ENCODE results near the gene BCAR1. TPM values are rescaled to one million over a fixed set of nuclear protein-coding genes. Genes with fewer than 3 reads are reported as not detected.
A peak's percentile ranks its signal among the peaks of the same experiment; 100 is the strongest.

Gene BCAR1
- total and polyA plus RNA-seq, 2 of the 13 experiments (the other 11 are each of a cell fraction or from before 2014, with no cell fraction given), result 48.1 to 51.7 TPM

DNA sequence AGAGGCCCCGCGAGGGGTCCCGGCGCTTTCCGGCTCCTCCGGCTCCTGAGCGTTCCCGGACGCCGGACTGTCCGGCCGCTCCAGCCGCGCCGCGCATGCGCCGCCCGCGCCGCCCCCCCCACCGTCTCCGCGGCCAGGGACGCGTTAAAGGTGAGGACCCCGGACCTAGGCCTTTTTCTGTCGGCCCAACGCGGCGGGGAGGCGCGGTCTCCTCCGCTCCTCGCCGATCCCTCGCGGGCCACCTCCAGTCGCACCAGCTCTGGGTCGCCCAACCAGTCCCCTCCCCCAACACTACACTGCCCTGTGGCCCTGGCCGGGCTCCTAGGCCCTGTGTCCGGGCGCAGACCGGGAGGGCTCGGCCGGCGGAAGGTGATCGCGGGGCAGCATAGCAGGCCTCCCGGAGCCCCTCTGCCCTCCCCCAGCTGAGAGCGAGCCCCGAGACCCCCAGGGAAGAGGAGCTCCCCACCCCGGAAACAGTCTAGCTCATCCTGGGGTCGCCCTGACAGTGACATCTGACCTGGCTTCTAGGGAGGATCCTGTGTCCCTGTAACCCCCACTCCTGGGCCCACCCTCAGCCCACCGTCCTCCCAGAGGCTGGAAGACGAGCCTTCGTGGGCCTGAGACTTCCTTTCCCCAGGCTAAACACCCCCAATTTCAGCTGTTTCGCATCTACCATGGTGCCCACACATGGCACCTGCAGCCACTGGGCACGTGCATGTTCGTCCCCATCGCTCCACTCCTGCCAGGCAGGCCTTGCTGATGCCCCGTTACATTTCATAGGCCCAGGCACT, 14.7 kb upstream of the BCAR1 start (continued):
- TF ChIP-seq, protein P1, sequence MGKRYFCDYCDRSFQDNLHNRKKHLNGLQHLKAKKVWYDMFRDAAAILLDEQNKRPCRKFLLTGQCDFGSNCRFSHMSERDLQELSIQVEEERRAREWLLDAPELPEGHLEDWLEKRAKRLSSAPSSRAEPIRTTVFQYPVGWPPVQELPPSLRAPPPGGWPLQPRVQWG (CRISPR knock-in tag; IDR thresholded peaks at IDR 0.05; ENCODE audit: borderline replicate concordance, low read depth), result no peak
- TF ChIP-seq, protein P2, sequence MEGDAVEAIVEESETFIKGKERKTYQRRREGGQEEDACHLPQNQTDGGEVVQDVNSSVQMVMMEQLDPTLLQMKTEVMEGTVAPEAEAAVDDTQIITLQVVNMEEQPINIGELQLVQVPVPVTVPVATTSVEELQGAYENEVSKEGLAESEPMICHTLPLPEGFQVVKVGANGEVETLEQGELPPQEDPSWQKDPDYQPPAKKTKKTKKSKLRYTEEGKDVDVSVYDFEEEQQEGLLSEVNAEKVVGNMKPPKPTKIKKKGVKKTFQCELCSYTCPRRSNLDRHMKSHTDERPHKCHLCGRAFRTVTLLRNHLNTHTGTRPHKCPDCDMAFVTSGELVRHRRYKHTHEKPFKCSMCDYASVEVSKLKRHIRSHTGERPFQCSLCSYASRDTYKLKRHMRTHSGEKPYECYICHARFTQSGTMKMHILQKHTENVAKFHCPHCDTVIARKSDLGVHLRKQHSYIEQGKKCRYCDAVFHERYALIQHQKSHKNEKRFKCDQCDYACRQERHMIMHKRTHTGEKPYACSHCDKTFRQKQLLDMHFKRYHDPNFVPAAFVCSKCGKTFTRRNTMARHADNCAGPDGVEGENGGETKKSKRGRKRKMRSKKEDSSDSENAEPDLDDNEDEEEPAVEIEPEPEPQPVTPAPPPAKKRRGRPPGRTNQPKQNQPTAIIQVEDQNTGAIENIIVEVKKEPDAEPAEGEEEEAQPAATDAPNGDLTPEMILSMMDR (CRISPR knock-in tag; IDR thresholded peaks at IDR 0.05), result peak; percentile 57
- no peak for TF ChIP-seq TCF7L2 (IDR thresholded peaks at IDR 0.05; ENCODE audit: low read depth, low read length)
- TF ChIP-seq NFIC (IDR thresholded peaks at IDR 0.05; ENCODE audit: low read length), result no peak
- no peak for TF ChIP-seq ZNF737 (CRISPR knock-in tag; IDR thresholded peaks at IDR 0.05; ENCODE audit: borderline replicate concordance)
- TF ChIP-seq, protein P3, sequence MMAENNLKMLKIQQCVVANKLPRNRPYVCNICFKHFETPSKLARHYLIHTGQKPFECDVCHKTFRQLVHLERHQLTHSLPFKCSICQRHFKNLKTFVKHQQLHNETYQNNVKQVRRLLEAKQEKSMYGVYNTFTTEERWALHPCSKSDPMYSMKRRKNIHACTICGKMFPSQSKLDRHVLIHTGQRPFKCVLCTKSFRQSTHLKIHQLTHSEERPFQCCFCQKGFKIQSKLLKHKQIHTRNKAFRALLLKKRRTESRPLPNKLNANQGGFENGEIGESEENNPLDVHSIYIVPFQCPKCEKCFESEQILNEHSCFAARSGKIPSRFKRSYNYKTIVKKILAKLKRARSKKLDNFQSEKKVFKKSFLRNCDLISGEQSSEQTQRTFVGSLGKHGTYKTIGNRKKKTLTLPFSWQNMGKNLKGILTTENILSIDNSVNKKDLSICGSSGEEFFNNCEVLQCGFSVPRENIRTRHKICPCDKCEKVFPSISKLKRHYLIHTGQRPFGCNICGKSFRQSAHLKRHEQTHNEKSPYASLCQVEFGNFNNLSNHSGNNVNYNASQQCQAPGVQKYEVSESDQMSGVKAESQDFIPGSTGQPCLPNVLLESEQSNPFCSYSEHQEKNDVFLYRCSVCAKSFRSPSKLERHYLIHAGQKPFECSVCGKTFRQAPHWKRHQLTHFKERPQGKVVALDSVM (CRISPR knock-in tag; IDR thresholded peaks at IDR 0.05), result peak; percentile 86
- TF ChIP-seq ARNT (IDR thresholded peaks at IDR 0.05), result no peak
- TF ChIP-seq ERF (CRISPR knock-in tag; IDR thresholded peaks at IDR 0.05), result peak; percentile 49; the same call in 1 of the 2 replicates
- TF ChIP-seq, protein P4, sequence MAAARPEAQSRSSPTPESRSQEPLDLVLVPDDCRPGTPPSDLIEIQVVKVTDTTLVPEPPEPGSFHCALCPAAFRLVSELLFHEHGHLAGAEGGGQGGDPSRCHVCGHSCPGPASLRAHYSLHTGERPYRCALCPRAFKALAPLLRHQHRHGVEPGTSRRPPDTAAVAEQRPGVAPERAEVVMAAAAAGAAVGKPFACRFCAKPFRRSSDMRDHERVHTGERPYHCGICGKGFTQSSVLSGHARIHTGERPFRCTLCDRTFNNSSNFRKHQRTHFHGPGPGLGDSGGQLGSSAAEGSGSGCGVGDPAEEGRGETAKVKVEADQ (CRISPR knock-in tag; IDR thresholded peaks at IDR 0.05; ENCODE audit: borderline replicate concordance), result 0 out of 2 replicates have a peak, but pooled peaks have one; percentile 49
- TF ChIP-seq ZNF672 (CRISPR knock-in tag; IDR thresholded peaks at IDR 0.05), result no peak
- TF ChIP-seq, protein P5, sequence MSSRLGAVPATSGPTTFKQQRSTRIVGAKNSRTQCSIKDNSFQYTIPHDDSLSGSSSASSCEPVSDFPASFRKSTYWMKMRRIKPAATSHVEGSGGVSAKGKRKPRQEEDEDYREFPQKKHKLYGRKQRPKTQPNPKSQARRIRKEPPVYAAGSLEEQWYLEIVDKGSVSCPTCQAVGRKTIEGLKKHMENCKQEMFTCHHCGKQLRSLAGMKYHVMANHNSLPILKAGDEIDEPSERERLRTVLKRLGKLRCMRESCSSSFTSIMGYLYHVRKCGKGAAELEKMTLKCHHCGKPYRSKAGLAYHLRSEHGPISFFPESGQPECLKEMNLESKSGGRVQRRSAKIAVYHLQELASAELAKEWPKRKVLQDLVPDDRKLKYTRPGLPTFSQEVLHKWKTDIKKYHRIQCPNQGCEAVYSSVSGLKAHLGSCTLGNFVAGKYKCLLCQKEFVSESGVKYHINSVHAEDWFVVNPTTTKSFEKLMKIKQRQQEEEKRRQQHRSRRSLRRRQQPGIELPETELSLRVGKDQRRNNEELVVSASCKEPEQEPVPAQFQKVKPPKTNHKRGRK (CRISPR knock-in tag; IDR thresholded peaks at IDR 0.05), result no peak
- TF ChIP-seq, protein P6, sequence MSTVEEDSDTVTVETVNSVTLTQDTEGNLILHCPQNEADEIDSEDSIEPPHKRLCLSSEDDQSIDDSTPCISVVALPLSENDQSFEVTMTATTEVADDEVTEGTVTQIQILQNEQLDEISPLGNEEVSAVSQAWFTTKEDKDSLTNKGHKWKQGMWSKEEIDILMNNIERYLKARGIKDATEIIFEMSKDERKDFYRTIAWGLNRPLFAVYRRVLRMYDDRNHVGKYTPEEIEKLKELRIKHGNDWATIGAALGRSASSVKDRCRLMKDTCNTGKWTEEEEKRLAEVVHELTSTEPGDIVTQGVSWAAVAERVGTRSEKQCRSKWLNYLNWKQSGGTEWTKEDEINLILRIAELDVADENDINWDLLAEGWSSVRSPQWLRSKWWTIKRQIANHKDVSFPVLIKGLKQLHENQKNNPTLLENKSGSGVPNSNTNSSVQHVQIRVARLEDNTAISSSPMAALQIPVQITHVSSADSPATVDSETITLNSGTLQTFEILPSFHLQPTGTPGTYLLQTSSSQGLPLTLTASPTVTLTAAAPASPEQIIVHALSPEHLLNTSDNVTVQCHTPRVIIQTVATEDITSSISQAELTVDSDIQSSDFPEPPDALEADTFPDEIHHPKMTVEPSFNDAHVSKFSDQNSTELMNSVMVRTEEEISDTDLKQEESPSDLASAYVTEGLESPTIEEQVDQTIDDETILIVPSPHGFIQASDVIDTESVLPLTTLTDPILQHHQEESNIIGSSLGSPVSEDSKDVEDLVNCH (CRISPR knock-in tag; IDR thresholded peaks at IDR 0.05), result 0 out of 2 replicates have a peak, but pooled peaks have one; percentile 33
- TF ChIP-seq, protein P7, sequence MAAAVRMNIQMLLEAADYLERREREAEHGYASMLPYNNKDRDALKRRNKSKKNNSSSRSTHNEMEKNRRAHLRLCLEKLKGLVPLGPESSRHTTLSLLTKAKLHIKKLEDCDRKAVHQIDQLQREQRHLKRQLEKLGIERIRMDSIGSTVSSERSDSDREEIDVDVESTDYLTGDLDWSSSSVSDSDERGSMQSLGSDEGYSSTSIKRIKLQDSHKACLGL (CRISPR knock-in tag; IDR thresholded peaks at IDR 0.05), result peak; percentile 73; the same call in 1 of the 2 replicates
- TF ChIP-seq POLR2G (IDR thresholded peaks at IDR 0.05; ENCODE audit: low read depth, low read length), result peak; percentile 80
- peak; percentile 64 for TF ChIP-seq POLR2AphosphoS5 (IDR thresholded peaks at IDR 0.05; ENCODE audit: low read depth, low read length)
- peak; percentile 83; the same call in 1 of the 2 replicates for TF ChIP-seq ZSCAN12 (CRISPR knock-in tag; IDR thresholded peaks at IDR 0.05)

Data from HepG2 (cell line).